OCI-LY7 (cell line): ENCODE results near the gene RAB31.

Experiments
- CTCF ChIP-seq: fragments of 200-600 bp; sonication (generic); conservative IDR thresholded peaks from 2 replicates; pipeline ENCODE4 v1.5.1; 2014; ENCODE audit warnings: mild to moderate bottlenecking, antibody characterized with exemption, low read length, moderate library complexity, mixed read lengths
- EZH2phosphoT487 ChIP-seq: fragments of 200-600 bp; sonication (generic); IDR thresholded peaks from 2 replicates; pipeline ENCODE4 v1.6.1; 2018; ENCODE audit warnings: low read depth, borderline replicate concordance, mild to moderate bottlenecking, mixed run types, antibody characterized with exemption, low read length, moderate library complexity, mixed read lengths

- TF ChIP-seq CTCF (no peak), EZH2phosphoT487 (no peak)
These were observed 568 bp downstream of the RAB31 start for GRCh38 chr18:9708434-9709303.
